Activated T-helper 2 cell treated with anti-CD3 and anti-CD28 coated beads, Interferon-gamma antibody, Interleukin-2, Interleukin-4, amounts not matched to agents 10 μg/mL and 5 μg/mL and 100 μg/mL, durations not matched to agents 14 hours and 24 hours and 36 hours (primary cell): ENCODE data around the gene NOL8. TPM values are rescaled to one million over a fixed set of nuclear protein-coding genes. Genes with fewer than 3 reads are reported as not detected.

Experiments
- DNase-seq: peaks from one replicate; pipeline ENCODE4 v3.0.0; 2021; ENCODE audit warnings: low spot score
- H3K27ac Mint-ChIP-seq: one replicate; pipeline ENCODE4 v1.8.0; 2021; ENCODE audit warnings: mixed read lengths
- H3K27me3 Mint-ChIP-seq: one replicate; pipeline ENCODE4 v1.8.0; 2021; ENCODE audit warnings: low read depth, mixed read lengths
- H3K36me3 Mint-ChIP-seq: one replicate; pipeline ENCODE4 v1.8.0; 2021; ENCODE audit warnings: low read depth, mixed read lengths
- H3K4me1 Mint-ChIP-seq: one replicate; pipeline ENCODE4 v1.8.0; 2021; ENCODE audit warnings: low read depth, mixed read lengths
- H3K4me3 Mint-ChIP-seq: one replicate; pipeline ENCODE4 v1.8.0; 2021; ENCODE audit warnings: low read depth, mild to moderate bottlenecking, moderate library complexity, mixed read lengths
- H3K9me3 Mint-ChIP-seq: one replicate; pipeline ENCODE4 v1.8.0; 2021; ENCODE audit warnings: mixed read lengths
- intact Hi-C: fragments of 100-400 bp; cut with micrococcal nuclease; formaldehyde crosslinking; loops from one replicate; pipeline ENCODE4 v1.15.1; 2023
- total RNA-seq: library from RNA; stranded (reverse); gene quantifications from 2 replicates; pipeline ENCODE4 v1.2.3, GENCODE V29; 2022

Gene NOL8
- 73.2 and 75.5 TPM in 2 replicates for total RNA-seq

DNA sequence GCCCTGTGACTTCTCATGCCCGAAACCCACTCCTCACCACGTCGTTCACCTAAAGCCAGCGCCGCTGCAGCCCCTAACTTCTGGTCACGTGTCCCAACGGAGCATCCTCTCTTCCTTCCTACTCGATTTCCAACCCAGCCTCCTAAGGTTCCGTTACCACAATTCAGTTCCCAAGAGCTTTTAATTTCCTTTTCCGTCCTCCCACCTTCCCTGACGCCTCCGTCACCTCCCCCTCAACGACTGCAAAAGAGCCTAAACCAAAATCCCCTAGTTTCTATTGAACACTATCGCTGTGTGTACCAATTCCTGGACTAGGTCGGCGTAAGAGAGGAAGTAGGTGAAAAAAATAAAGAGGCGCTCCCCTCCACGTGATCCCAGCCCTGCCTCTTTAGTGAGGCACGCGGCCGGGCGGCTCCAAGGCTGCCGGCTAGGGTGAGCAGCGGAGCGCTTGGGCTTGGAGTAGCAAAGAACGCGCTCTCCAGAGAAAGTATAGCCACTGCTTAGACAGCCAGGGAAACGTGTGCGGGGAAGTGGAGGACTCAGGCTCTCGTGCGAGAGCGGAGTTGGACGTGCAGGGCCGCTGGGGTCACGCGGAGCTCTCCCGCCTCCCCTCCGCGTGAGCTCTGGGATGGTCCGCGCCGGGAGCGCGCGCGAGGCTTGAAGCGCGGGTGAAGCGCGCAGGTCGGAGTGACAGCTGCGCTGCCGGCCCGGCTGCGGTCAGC is at the start of gene NOL8, which contains the start of gene CENPP:
TSS of gene NOL8 (minus strand) at position 82 of the 722 bp plus-strand sequence. CDS start 1,189 bp downstream, outside the sequence.
TSS of gene CENPP (plus strand) at position 685 of the 722 bp plus-strand sequence.
- no peaks in the 10 kb centered on the region for H3K27me3 Mint-ChIP-seq
- intact Hi-C loops: loop anchor here (1.0 to 5.0 kb wide), 3 partner anchors 32 to 345 kb away; partner anchors contain the start of genes IARS1 and IPPK
- H3K27ac Mint-ChIP-seq: peak within 1 kb of the TSS; percentile 95
- peaks cover 31% of the 10 kb centered on the region for H3K4me1 Mint-ChIP-seq
- peak; percentile 82 for DNase-seq
- H3K4me3 Mint-ChIP-seq: peak within 1 kb of the TSS; percentile 92
- no peaks in the 10 kb centered on the region for H3K9me3 Mint-ChIP-seq
- H3K36me3 Mint-ChIP-seq: peaks cover 31% of the 10 kb centered on the region

DNA sequence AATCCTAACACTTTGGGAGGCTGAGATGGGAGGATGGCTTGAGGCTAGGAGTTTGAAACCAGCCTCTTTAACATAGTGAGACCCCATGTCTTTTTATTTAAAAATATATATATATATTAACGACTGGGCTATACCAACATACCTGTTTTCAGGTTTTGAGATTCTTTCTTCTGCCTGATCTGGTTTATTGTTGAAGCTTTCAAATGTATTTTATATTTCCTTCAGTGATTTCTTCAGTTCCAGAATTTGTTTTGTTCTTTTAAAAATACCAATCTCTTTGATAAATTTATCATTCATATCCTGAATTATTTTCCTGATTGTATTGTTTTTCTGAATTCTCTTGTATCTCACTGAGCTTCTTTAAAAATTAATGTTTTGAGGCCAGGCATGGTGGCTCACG is 48.0 kb upstream of the NOL8 start:
- Mint-ChIP-seq H3K4me1 (peaks cover 7% of the 10 kb centered on the region), H3K9me3 (peaks cover 38% of the 10 kb centered on the region), H3K36me3 (peaks cover 48% of the 10 kb centered on the region), H3K4me3 (no peak overlapping the region), H3K27ac (no peak overlapping the region), H3K27me3 (no peaks in the 10 kb centered on the region)
- intact Hi-C loops: no loop called here
- no peak for DNase-seq

DNA sequence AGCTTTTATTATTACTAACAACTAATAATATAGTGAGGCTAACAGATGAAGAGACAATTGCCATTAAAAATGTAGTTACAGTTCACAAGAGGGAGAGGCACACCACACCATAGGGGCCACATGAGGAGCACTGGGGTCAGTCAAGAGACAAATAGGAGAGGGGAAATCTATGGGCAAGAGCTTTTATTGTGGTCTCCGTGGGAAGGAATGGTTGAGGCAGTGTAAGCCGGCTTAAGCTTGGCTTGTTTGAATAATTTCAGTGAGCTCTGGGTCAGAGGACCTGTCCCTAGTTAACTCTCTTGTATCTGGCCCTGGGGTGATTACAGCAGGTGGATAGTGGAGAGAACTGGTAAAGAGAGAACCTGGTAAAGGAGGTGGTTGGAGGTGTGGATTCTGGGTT is 43.9 kb upstream of the NOL8 start:
- Mint-ChIP-seq H3K4me3 (no peak overlapping the region), H3K4me1 (no peaks in the 10 kb centered on the region), H3K36me3 (peaks cover 34% of the 10 kb centered on the region), H3K27ac (no peak overlapping the region), H3K9me3 (peaks cover 18% of the 10 kb centered on the region), H3K27me3 (no peaks in the 10 kb centered on the region)
- DNase-seq: no peak
- intact Hi-C loops: no loop called here

DNA sequence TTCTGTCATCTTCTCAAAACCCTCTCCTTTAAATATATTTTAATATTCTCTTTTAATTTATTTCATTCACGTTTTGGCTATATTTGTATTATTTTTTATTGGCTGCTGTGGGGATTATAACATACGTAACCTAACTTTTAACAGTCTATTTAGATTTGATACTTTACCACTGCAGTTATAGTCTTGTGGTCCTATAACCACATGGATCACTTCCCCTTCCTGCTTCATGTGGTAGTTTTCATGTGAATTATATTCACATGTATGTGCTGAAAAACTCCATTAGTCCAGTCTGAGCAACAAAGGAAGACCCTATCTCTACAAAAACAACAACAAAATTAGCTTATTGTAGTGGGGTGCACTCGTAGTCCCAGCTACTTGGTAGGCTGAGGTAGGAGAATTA is 34.9 kb upstream of the NOL8 start:
- no peak for DNase-seq
- H3K4me3 Mint-ChIP-seq: no peak overlapping the region
- H3K4me1 Mint-ChIP-seq: peaks cover 3% of the 10 kb centered on the region
- H3K27me3 Mint-ChIP-seq: no peaks in the 10 kb centered on the region
- peaks cover 20% of the 10 kb centered on the region for H3K9me3 Mint-ChIP-seq
- no peak overlapping the region for H3K27ac Mint-ChIP-seq
- intact Hi-C loops: no loop called here
- H3K36me3 Mint-ChIP-seq: peaks cover 36% of the 10 kb centered on the region

DNA sequence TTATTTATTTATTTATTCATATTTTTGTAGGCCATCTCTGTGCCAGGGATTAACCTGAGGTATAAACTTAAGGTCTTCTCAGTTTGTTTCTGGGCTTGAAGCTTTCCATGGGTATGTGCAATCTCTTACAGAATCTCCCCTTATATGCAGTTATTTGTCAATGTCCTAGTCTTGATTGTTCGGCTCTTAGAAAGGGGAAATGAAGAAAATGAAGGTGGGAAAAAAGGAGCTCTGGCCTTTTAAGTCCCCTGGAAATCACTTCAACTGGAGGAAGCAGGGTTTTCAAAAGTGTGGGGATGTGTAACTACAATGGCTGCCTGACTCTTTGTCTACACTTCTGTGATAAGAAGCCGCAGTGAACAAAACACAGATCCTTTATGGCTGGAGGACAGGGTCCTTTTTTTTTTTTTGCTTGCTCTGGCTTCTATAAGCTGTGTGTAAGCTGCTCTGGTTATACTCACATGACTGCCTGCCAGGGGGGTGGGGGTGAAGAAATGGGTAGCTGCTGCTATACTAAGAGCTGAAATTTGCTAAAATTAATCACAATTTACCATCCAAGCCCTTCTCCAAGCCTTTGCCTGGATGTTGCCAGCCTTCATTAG is 34.3 kb upstream of the NOL8 start:
- intact Hi-C loops: no loop called here

DNA sequence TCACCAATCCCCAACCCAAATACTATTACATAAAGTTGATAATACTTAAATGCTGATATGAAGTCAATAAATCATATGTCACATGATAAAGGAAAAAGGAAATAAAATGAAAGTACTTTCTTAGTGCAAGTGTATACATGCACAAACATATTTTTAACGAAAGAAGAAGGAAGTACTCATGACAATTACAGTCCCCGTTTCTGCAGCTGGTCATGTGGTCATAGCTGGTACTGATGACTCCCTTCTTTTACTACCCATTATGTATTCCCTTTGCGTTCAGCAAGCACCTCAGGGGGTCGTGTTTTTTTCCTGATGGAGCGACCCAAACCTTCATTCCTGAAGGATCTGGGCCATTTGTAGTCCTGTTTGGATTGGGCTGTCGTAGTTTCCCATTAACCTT is 27.9 kb upstream of the NOL8 start:
- Mint-ChIP-seq H3K9me3 (peaks cover 20% of the 10 kb centered on the region), H3K36me3 (peaks cover 56% of the 10 kb centered on the region), H3K27me3 (no peaks in the 10 kb centered on the region), H3K4me1 (peaks cover 4% of the 10 kb centered on the region), H3K4me3 (no peak overlapping the region), H3K27ac (no peak overlapping the region)
- no peak for DNase-seq
- intact Hi-C loops: no loop called here

More for the DNA sequence above, 34.3 kb upstream of the NOL8 start:
- no peak overlapping the region for H3K4me3 Mint-ChIP-seq
- H3K36me3 Mint-ChIP-seq: peaks cover 40% of the 10 kb centered on the region
- no peaks in the 10 kb centered on the region for H3K27me3 Mint-ChIP-seq
- H3K9me3 Mint-ChIP-seq: peaks cover 25% of the 10 kb centered on the region
- peaks cover 3% of the 10 kb centered on the region for H3K4me1 Mint-ChIP-seq
- no peak overlapping the region for H3K27ac Mint-ChIP-seq
- no peak for DNase-seq

DNA sequence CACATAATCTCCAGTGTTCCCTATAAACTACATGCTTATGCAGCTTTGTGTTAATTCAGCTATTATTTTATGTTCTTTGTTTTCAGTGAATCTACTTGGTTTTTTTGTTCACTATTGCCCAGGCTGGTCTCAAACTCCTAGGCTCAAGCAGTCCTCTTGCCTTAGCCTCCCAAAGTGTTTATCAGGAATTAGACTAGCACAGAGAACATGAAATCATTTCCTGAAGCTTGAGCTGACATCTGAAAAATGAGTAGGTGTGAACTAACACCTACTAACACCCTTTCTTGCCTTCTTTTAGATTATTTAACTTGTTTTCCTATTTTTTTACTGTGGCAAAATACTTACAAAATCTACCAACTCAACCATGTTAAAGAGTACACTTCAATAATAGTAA is 25.6 kb upstream of the NOL8 start:
- Mint-ChIP-seq H3K27me3 (no peaks in the 10 kb centered on the region), H3K36me3 (peaks cover 53% of the 10 kb centered on the region), H3K27ac (no peak overlapping the region), H3K4me1 (peaks cover 4% of the 10 kb centered on the region), H3K9me3 (peaks cover 8% of the 10 kb centered on the region), H3K4me3 (no peak overlapping the region)
- intact Hi-C loops: no loop called here
- no peak for DNase-seq

DNA sequence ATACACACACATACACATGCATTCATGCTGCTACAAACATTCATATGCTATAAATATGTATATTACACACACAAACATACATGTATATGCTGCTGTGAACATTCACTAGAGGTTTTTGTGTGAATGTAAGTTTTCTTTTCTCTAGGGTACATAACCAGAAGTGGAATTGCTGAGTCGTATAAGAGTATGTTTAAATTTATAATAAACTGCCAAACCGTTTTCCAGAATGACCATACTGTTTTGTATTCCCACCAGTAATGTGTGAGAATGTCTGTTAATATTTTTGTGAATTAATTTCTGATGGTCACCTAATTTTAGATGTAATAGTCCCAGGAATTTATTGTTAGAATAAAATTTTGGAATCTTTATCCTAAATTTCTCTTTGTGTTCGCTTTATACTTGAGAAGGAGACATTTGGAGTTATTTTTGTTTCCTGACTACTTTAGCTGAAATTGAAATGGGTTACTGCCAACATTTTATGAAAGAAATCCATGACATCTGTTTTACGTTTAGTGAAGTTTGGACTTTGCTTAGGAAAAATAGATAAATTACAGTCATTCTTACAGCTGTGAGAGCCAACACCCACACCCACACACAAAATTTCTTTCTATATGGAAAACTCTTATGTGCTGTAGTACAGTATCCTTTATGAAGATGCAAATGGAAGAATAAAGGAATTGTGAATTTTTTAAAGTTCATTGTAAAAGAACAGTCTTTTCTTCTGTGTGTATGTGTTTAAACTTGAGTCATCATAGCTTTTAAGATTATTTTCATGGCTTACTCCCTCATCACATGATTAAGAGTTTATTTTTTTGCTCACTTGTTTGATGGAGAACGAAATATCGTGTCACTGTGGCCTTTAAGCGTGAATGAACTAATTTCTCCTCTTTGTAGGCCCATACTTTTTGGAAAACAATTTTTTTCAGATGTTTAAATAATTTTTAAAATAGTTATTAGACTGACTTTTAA is 24.9 kb upstream of the NOL8 start:
- H3K9me3 Mint-ChIP-seq: peaks cover 4% of the 10 kb centered on the region
- intact Hi-C loops: no loop called here
- H3K36me3 Mint-ChIP-seq: peaks cover 47% of the 10 kb centered on the region
- H3K27me3 Mint-ChIP-seq: no peaks in the 10 kb centered on the region
- H3K4me1 Mint-ChIP-seq: peaks cover 4% of the 10 kb centered on the region
- H3K27ac Mint-ChIP-seq: no peak overlapping the region
- H3K4me3 Mint-ChIP-seq: no peak overlapping the region
- DNase-seq: no peak

DNA sequence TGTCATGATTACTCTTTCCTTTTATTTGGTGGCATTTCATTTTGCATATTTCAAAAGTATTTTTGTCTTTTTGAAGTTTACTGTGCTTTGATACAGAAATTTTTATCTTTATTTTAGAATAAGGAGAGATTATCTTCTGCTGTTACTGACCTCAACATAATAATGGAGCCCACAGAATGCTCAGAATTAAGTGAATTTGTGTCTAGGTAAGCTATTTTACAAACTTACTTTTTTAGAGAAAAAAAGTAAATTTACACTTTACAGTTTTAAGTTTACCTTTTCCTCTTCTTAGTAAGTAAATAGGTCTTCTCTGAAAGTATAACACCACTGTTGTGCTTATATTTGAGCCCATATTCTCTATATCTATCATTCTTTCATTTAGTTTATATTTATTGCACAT is 20.4 kb upstream of the NOL8 start:
- peaks cover 4% of the 10 kb centered on the region for H3K9me3 Mint-ChIP-seq
- H3K27me3 Mint-ChIP-seq: no peaks in the 10 kb centered on the region
- intact Hi-C loops: no loop called here
- peaks cover under 1% of the 10 kb centered on the region for H3K4me1 Mint-ChIP-seq
- H3K27ac Mint-ChIP-seq: no peak overlapping the region
- no peak for DNase-seq
- peaks cover 37% of the 10 kb centered on the region for H3K36me3 Mint-ChIP-seq
- no peak overlapping the region for H3K4me3 Mint-ChIP-seq

DNA sequence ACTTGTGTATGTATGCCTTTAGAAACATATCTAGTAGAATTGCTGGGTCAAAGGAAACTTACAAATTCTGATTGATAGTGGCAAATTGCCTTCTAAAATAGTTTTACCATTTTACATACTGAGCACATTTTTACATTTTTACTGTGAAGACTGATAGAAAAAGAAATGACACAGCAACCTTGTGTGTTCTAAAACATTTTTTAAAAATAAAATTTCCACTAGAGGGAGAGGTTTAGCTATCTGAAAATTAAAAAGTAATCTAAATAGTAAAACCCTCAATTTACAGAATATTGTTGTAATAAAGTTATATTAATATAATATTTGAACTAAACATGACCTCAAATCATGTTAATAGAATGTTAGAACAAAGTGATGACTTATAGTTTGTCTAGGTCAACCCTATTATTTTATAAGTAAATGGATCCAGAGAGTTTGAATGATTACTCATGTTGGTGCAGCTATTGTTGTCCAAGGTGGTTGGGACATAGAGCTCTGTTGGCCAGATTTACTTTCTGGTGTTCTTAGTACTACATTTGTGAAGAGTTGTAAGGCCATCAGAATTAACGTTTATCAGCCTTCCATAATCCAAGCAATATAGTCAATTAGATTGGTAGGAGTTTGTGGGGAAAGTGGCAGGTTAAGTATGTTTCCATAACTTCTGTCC is 17.8 kb upstream of the NOL8 start:
- Mint-ChIP-seq H3K27me3 (no peaks in the 10 kb centered on the region), H3K4me3 (no peak overlapping the region), H3K9me3 (peaks cover 4% of the 10 kb centered on the region), H3K36me3 (peaks cover 51% of the 10 kb centered on the region), H3K4me1 (no peaks in the 10 kb centered on the region), H3K27ac (no peak overlapping the region)
- DNase-seq: no peak
- intact Hi-C loops: no loop called here

DNA sequence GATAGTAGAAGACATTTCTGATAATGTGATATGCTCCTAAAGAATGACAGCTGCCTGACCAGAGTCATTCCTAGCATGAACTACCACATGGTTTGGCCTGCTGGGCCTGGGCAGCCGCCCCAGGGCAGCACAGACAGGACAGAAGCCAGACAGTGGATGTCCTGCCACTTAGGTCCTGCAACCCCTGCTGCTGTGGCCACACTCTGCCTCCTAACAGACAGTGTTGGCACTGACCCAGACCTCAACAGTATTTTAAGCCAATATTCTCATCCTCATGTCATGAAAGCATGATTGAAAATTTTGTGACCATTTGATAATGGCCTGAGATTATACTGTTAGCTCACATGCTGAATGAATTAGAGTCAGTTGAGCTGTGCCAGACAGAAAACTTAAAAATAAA is 16.4 kb upstream of the NOL8 start:
- H3K9me3 Mint-ChIP-seq: peaks cover 4% of the 10 kb centered on the region
- H3K27me3 Mint-ChIP-seq: no peaks in the 10 kb centered on the region
- no peak overlapping the region for H3K27ac Mint-ChIP-seq
- no peak overlapping the region for H3K4me3 Mint-ChIP-seq
- H3K36me3 Mint-ChIP-seq: peaks cover 42% of the 10 kb centered on the region
- no peak for DNase-seq
- intact Hi-C loops: no loop called here
- H3K4me1 Mint-ChIP-seq: no peaks in the 10 kb centered on the region

DNA sequence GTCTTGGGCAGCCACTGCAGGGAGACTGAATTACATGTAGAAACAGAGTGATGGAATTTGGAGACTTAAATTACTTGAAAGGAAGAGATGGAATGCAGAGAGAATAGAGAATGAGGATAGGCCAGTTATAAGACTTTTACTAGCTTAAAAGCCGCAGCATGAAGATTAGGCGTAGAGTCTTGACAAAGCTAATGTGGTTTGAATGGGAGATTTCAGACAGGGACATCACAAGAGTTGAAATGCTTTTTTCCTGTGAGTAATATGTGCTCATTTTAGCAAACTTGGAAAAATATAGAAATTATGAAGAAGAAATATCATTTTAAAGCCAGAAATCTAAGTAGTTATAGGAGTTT is 8.1 kb upstream of the NOL8 start:
- intact Hi-C loops: no loop called here
- H3K36me3 Mint-ChIP-seq: peaks cover 24% of the 10 kb centered on the region
- no peak for DNase-seq
- no peak overlapping the region for H3K4me3 Mint-ChIP-seq
- peaks cover 2% of the 10 kb centered on the region for H3K4me1 Mint-ChIP-seq
- no peaks in the 10 kb centered on the region for H3K27me3 Mint-ChIP-seq
- no peak overlapping the region for H3K27ac Mint-ChIP-seq
- H3K9me3 Mint-ChIP-seq: no peaks in the 10 kb centered on the region
